T-helper 2 cell treated with Interferon-gamma antibody and Interleukin-4, amounts not matched to agents 100 ng/mL and 5 ng/mL, for 36 hours (primary cell): Measurements from ENCODE around the gene PTBP1. TPM values are rescaled to one million over a fixed set of nuclear protein-coding genes. Genes with fewer than 3 reads are reported as not detected.
"Not testable (repeated sequence)": the region's sequence is repeated elsewhere in the genome, so short reads cannot be mapped to it uniquely, and the experiment has no call there.

ENCODE experiments used
- intact Hi-C: fragments of 100-400 bp; cut with micrococcal nuclease; formaldehyde crosslinking; loops from one replicate; pipeline ENCODE4 v1.15.1; 2023
- total RNA-seq: library from RNA; stranded (reverse); gene quantifications from 2 replicates; pipeline ENCODE4 v1.2.3, GENCODE V29; 2022

Gene PTBP1
- total RNA-seq, 1 donor from 2014 or later = 655 TPM

GRCh38 chr19:807627-808422 lies 10.6 kb downstream of the PTBP1 start:
- intact Hi-C loops = no loop called here

- intact Hi-C loops = no loop called here
Observed at GRCh38 chr19:808423-808775, 11.1 kb downstream of the PTBP1 start.

- intact Hi-C loops = no loop called here
Observed at GRCh38 chr19:810077-810855, 13.0 kb downstream of the PTBP1 start.

GRCh38 chr19:810883-811489 lies 13.7 kb downstream of the PTBP1 start:
- intact Hi-C loops = no loop called here

- intact Hi-C loops = no loop called here
Observed at GRCh38 chr19:811506-812048, 14.3 kb downstream of the PTBP1 start.

GRCh38 chr19:812049-812746 lies 14.9 kb downstream of the PTBP1 start:
- intact Hi-C loops = no loop called here

GRCh38 chr19:812747-813218 lies 15.5 kb downstream of the PTBP1 start:
- intact Hi-C loops = no loop called here

- intact Hi-C loops = no loop called here
Observed at GRCh38 chr19:813219-814151, 16.2 kb downstream of the PTBP1 start.

- intact Hi-C loops = no loop called here
Observed at GRCh38 chr19:814152-815078, 17.2 kb downstream of the PTBP1 start.

- intact Hi-C loops = no loop called here
Observed at GRCh38 chr19:815079-815774, 18.0 kb downstream of the PTBP1 start.

- intact Hi-C loops = no loop called here
Observed at GRCh38 chr19:815775-816499, 18.7 kb downstream of the PTBP1 start.

- intact Hi-C loops = no loop called here
Observed at GRCh38 chr19:816500-816857, 19.2 kb downstream of the PTBP1 start.

GRCh38 chr19:820212-820611 lies 23.0 kb downstream of the PTBP1 start:
- intact Hi-C loops = not testable (repeated sequence)

GRCh38 chr19:821231-821824 lies 24.1 kb downstream of the PTBP1 start:
- intact Hi-C loops = no loop called here

GRCh38 chr19:821825-822503 lies 24.7 kb downstream of the PTBP1 start, which contains the start of gene PLPPR3:
Gene PLPPR3, minus strand, starts transcription at chr19:821955. Its CDS starts 396 bp downstream, at chr19:821559.
- intact Hi-C loops = no loop called here

- intact Hi-C loops = no loop called here
Observed at GRCh38 chr19:823565-824121, 26.4 kb downstream of the PTBP1 start.
